GM23248 (cell line): ENCODE results near the gene SLC24A4. TPM values are rescaled to one million over a fixed set of nuclear protein-coding genes. Genes with fewer than 3 reads are reported as not detected.

Experiments used
- DNase-seq: peaks from one replicate; pipeline ENCODE4 v3.0.0-alpha.2; 2015
- H2AFZ ChIP-seq: fragments of 200-600 bp; sonication (generic); 2 replicates; pipeline ENCODE4 v1.6.1; 2016; ENCODE audit warnings: antibody characterized with exemption
- H3F3A ChIP-seq: fragments of 200-600 bp; sonication (generic); 2 replicates; pipeline ENCODE4 v1.6.1; 2016; ENCODE audit warnings: mild to moderate bottlenecking, antibody characterized with exemption, mixed run types; ENCODE audit not compliant: insufficient read depth
- H3K27ac ChIP-seq: fragments of 200-600 bp; sonication (generic); 2 replicates; pipeline ENCODE4 v1.5.1; 2016; ENCODE audit warnings: mild to moderate bottlenecking
- H3K27me3 ChIP-seq: fragments of 200-600 bp; sonication (generic); replicated peaks from 2 replicates; pipeline ENCODE4 v1.6.1; 2016; ENCODE audit warnings: mild to moderate bottlenecking; ENCODE audit not compliant: insufficient read depth
- H3K36me3 ChIP-seq: fragments of 200-600 bp; sonication (generic); 2 replicates; pipeline ENCODE4 v1.6.1; 2016; ENCODE audit warnings: low read depth, mild to moderate bottlenecking
- H3K4me1 ChIP-seq: fragments of 200-600 bp; sonication (generic); 2 replicates; pipeline ENCODE4 v1.6.1; 2016; ENCODE audit warnings: mild to moderate bottlenecking; ENCODE audit not compliant: insufficient read depth
- H3K4me2 ChIP-seq: fragments of 200-600 bp; sonication (generic); one replicate; pipeline ENCODE4 v1.6.1; 2016; ENCODE audit warnings: mild to moderate bottlenecking; ENCODE audit not compliant: unreplicated experiment
- H3K4me3 ChIP-seq: fragments of 200-600 bp; sonication (generic); 2 replicates; pipeline ENCODE4 v1.5.1; 2016; ENCODE audit warnings: mild to moderate bottlenecking
- H3K79me2 ChIP-seq: fragments of 200-600 bp; sonication (generic); 2 replicates; pipeline ENCODE4 v1.6.1; 2016; ENCODE audit warnings: mild to moderate bottlenecking; ENCODE audit not compliant: insufficient read depth
- H3K9ac ChIP-seq: fragments of 200-600 bp; sonication (generic); 2 replicates; pipeline ENCODE4 v1.6.1; 2016; ENCODE audit warnings: mild to moderate bottlenecking
- H3K9me2 ChIP-seq: fragments of 200-600 bp; sonication (generic); 2 replicates; pipeline ENCODE4 v1.6.1; 2016; ENCODE audit warnings: mixed run types, mild to moderate bottlenecking, moderate library complexity; ENCODE audit not compliant: insufficient read depth
- H3K9me3 ChIP-seq: fragments of 200-600 bp; sonication (generic); one replicate; pipeline ENCODE4 v1.6.1; 2017; ENCODE audit warnings: low read depth
- H4K20me1 ChIP-seq: fragments of 200-600 bp; sonication (generic); 2 replicates; pipeline ENCODE4 v1.6.0; 2016; ENCODE audit not compliant: insufficient read depth
- EZH2 ChIP-seq: fragments of 200-600 bp; sonication (generic); IDR thresholded peaks from 2 replicates; pipeline ENCODE4 v1.6.1; 2018; ENCODE audit warnings: antibody characterized with exemption, mild to moderate bottlenecking; ENCODE audit not compliant: insufficient read depth, poor library complexity, severe bottlenecking
- EZH2phosphoT487 ChIP-seq: fragments of 200-600 bp; sonication (generic); IDR thresholded peaks from 2 replicates; pipeline ENCODE4 v1.6.1; 2018; ENCODE audit warnings: antibody characterized with exemption, moderate library complexity, mild to moderate bottlenecking, low read depth; ENCODE audit not compliant: insufficient read depth
- WGBS, 2 experiments: methylation state at CpG; one replicate each; pipeline ENCODE4 v1.1.6; 2015 to 2017; ENCODE audit warnings: low lambda C conversion rate in 2 of 2, low coverage in 1 of 2; ENCODE audit errors: missing lambda C conversion rate in 2 of 2; 5-methylcytosine and 5-hydroxymethylcytosine counted together
- in situ Hi-C: fragments of 300-500 bp; cut with MboI; formaldehyde crosslinking; loops from 2 replicates; pipeline ENCODE4 v1.15.0; 2020
- polyA plus RNA-seq: library from polyadenylated mRNA; unstranded; fragments of >200 nt; fragmentation: Nextera tagmentation; extraction: Ambion mirVana; gene quantifications from 2 replicates; pipeline ENCODE4 v1.2.1, GENCODE V29; 2016
- total RNA-seq: library from RNA; depleted of rRNA; stranded (reverse); fragments of >200 nt; shearing (Covaris generic); gene quantifications from 2 replicates; pipeline ENCODE4 v1.2.3, GENCODE V29; 2014

Gene SLC24A4
- total and polyA plus RNA-seq, 2 experiments from 2014 or later = not detected

GRCh38 chr14:92527721-92528120 lies 204.8 kb downstream of the SLC24A4 start:
- no peak overlapping the region for H3K4me2 ChIP-seq
- no peaks in the 10 kb centered on the region for H3K9me3 ChIP-seq
- no peak overlapping the region for H3K9ac ChIP-seq
- no peaks in the 10 kb centered on the region for H3K9me2 ChIP-seq
- in situ Hi-C loops = no loop called here
- no peaks in the 10 kb centered on the region for H3K36me3 ChIP-seq
- H3K27me3 ChIP-seq = no peaks in the 10 kb centered on the region
- TF ChIP-seq EZH2 (no peak), EZH2phosphoT487 (no peak)
- H3K4me1 ChIP-seq = no peaks in the 10 kb centered on the region
- no peak overlapping the region for H3K27ac ChIP-seq
- no peaks in the 10 kb centered on the region for H4K20me1 ChIP-seq
- no peaks in the 10 kb centered on the region for H3F3A ChIP-seq
- peaks cover 96% of the 10 kb centered on the region for H3K79me2 ChIP-seq
- H3K4me3 ChIP-seq = no peak overlapping the region
- H2AFZ ChIP-seq = no peak overlapping the region
- whole genome bisulfite sequencing, 2 experiments = 83% methylated on average over 12 to 14 of the region's 14 CpGs
- no peak for DNase-seq

GRCh38 chr14:92528486-92529100 lies 205.6 kb downstream of the SLC24A4 start:
- Histone ChIP-seq H3K79me2 (peaks cover 95% of the 10 kb centered on the region), H3K9me2 (no peaks in the 10 kb centered on the region), H3K4me1 (no peaks in the 10 kb centered on the region), H3K36me3 (no peaks in the 10 kb centered on the region), H3K4me3 (no peak overlapping the region), H4K20me1 (no peaks in the 10 kb centered on the region), H3K9ac (no peak overlapping the region), H3K27me3 (no peaks in the 10 kb centered on the region), H3K27ac (no peak overlapping the region), H3K4me2 (no peak overlapping the region), H3K9me3 (no peaks in the 10 kb centered on the region), H3F3A (no peaks in the 10 kb centered on the region), H2AFZ (no peak overlapping the region)
- in situ Hi-C loops = no loop called here
- TF ChIP-seq EZH2 (no peak), EZH2phosphoT487 (no peak)
- WGBS, 2 experiments = 85 to 88% methylated on average over 13 to 14 of the region's 14 CpGs
- DNase-seq = no peak

DNA sequence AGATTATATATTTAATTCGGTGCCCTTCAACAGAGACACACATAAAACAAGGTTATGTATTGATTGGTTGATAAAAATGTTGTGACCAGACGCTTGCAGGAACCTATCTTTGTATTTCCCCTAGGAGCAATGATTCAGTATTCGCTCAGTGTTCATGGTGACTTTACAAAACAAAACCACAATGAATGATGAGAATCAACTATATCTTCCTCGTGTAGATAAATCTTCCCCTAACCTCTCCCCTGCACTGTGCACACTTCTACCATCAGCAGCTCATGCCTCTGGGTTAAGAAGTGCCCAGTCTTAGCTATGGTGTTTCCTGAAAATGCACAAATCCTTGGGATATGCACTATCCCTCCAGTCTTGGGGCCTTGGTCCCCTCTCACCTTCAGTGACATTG lies 206.9 kb downstream of the SLC24A4 start:
- H3K27ac ChIP-seq = no peak overlapping the region
- H3K79me2 ChIP-seq = peaks cover 93% of the 10 kb centered on the region
- H3K9ac ChIP-seq = no peak overlapping the region
- no peaks in the 10 kb centered on the region for H3K36me3 ChIP-seq
- DNase-seq = no peak
- no peak overlapping the region for H2AFZ ChIP-seq
- H3F3A ChIP-seq = no peaks in the 10 kb centered on the region
- no peaks in the 10 kb centered on the region for H3K4me1 ChIP-seq
- no peaks in the 10 kb centered on the region for H3K9me3 ChIP-seq
- no peaks in the 10 kb centered on the region for H3K9me2 ChIP-seq
- TF ChIP-seq EZH2 (no peak), EZH2phosphoT487 (no peak)
- no peak overlapping the region for H3K4me2 ChIP-seq
- no peaks in the 10 kb centered on the region for H4K20me1 ChIP-seq
- no peak overlapping the region for H3K4me3 ChIP-seq
- in situ Hi-C loops = no loop called here
- H3K27me3 ChIP-seq = no peaks in the 10 kb centered on the region
- 58 to 59% methylated on average over 4 of the region's 4 CpGs for WGBS, 2 experiments

DNA sequence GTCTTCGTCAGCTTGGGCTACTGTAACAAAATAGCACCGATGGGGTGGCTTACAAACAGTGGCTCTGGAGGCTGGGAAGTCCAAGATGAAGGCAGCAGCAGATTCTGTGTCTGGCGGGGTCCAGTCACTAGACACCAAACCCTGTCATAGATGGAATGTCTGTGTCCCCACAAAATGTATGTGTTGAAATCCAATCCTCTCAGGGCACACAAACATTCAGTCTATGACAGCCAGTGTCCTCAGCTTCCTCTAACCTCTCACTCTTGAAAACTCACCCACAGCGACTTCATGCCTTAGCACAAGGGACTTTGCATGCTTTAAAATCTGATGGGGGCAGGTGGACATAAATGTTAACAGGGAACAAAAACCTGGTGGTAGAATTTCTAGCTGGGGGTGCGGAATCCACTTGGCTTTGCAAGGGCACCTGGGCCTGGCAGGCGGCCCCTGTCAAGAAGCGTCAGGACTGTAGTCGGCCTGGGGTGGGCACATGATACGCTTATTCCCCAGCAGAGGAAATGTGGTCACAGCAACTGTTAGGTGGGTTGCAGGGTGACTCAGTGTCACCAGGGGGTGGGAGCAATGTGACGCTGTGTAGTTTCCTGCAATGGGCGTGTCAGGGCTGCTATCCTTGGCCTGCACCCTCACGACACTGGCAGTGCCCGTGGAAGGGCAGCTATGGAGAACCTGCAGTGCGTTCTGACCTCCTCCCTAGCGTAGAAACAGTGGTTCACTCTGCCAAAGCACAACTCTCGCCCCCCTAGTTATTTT lies 208.3 kb downstream of the SLC24A4 start:
- peaks cover 79% of the 10 kb centered on the region for H3K79me2 ChIP-seq
- H3K27ac ChIP-seq = no peak overlapping the region
- 94 to 95% methylated on average over 16 of the region's 16 CpGs for WGBS, 2 experiments

More for the DNA sequence above, 208.3 kb downstream of the SLC24A4 start:
- no peaks in the 10 kb centered on the region for H3K9me3 ChIP-seq
- no peak for DNase-seq
- H3K9me2 ChIP-seq = no peaks in the 10 kb centered on the region
- H3K4me1 ChIP-seq = peaks cover 5% of the 10 kb centered on the region; the same call in 1 of the 2 replicates
- H2AFZ ChIP-seq = no peak overlapping the region
- in situ Hi-C loops = no loop called here
- H3F3A ChIP-seq = peaks cover 4% of the 10 kb centered on the region; the same call in 1 of the 2 replicates
- H3K27me3 ChIP-seq = no peaks in the 10 kb centered on the region
- H4K20me1 ChIP-seq = no peaks in the 10 kb centered on the region
- H3K4me2 ChIP-seq = no peak overlapping the region
- TF ChIP-seq EZH2 = no peak
- no peak for TF ChIP-seq EZH2phosphoT487
- no peak overlapping the region for H3K9ac ChIP-seq
- H3K4me3 ChIP-seq = no peak overlapping the region
- no peaks in the 10 kb centered on the region for H3K36me3 ChIP-seq
